ENCODE results near the gene NSG1.
"Not testable (repeated sequence)": the region's sequence is repeated elsewhere in the genome, so short reads cannot be mapped to it uniquely, and the experiment has no call there.

NSG1 gene

DNA sequence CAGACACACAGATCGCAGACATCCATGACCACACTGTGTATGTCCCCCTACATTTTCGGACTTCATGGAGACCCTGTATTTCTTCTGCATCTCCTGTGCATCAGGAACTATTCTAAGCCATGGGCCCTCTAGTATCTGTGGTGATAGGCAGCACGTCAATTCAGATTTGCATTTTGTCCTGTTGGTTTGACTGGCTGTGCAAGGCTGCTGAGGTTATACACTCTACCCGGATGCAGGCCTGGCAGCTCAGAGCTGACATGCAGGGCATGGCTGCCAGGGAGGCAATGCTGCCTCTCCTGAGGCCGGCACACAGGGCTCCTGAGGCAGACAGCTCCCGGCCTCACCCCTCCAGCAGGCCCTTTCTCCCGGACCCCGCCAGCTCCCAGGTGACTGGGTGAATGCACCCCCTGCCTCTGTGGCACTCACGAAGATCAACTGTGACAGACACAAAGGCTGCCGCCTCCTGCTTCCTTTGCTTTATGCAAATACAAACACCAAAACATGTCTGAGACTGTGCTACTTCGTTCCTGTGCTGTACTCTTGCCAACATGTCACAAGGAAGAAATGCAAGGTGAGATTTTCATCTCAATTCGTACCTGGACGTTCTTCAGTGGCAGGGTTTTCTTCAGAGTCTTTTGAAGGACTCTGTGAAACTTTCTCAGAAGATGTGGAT is 51.0 kb downstream of the NSG1 start:
- no peak for DNase-seq

DNA sequence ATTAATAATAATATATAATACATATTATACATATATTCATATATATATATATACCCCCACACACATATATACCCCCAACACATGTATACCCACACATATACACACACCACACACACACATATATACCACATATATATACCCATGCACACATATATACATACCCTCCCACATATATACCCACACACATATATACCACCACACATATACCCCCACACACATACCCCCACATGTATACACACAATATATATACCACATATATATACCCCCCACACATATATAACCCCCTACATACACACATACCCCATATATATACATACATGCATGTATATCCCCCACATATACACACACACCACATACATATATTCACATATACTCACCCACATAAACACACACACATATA is 52.0 kb downstream of the NSG1 start:
- no peak for DNase-seq

DNA sequence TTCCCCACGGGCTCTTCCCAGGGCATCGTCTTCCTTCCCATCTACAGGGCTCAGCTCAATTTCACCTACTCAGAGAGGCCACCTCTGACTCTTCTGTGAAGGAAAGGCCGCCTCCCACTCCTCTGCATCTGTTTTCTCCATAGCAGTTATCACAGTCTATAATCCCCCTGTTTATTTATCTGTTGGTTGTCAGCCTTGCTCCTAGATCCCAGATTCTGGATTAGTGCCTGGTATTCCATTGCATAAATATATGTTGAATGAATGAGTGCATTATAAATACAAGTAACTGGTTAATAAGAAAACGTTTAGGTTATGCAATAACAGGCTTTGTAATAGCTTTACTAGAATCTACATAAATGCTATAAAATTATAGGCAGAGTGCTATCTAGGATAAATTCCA is 52.9 kb downstream of the NSG1 start:
- DNase-seq: no peak

DNA sequence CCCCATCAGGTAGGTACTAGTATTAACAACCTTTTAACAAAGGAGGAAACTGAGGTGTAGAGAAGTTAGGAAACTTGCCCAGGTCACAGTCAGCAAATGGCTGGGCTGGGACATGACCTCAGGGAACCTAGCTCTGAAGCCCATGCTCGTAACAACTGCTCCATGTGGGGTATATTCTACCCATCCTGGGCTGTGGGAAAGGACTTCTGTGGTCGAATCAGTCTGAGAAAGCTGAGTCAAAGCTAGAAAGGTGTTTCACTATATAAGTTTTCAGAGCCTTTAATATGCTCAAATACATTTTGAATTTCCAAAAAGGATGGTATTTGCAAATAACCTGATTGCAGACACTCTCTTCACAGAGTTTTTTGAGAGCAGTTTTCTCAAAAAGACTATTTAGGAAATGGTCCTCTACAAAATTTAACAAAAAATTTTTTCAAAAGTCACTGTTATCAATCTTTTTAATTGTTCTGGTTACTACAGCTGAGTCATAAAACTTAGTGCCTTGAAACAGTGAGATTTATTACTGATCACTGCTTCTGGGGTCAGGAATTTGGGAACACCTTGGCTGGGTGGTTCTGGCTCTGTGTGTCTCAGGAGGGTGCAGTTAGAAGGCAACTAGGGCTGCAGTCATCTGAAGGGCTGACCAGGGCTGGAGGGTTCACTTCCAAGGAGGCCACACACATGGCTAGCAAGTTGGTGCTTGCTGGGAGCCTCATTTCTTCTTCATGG is 53.6 kb downstream of the NSG1 start:
- no peak for DNase-seq

DNA sequence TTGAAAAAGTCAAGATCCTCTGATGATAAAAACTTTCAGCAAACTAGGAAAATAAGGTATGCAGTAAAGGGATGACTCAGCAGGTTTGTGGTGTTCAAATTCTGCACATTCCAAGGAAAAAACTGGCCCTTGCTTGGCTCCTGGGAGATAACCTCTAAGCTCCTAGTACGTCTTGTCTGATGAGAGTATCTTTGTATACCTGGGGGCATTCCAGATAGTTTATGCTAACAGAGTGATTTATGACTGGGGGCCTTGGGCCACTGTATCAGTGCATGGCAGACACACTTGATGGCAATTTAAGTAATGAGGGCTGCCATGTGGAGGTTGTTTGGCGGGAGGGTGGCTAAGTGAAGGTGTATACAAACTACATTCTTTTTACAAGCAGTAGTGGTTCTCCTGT is 56.9 kb downstream of the NSG1 start:
- no peak for DNase-seq

DNA sequence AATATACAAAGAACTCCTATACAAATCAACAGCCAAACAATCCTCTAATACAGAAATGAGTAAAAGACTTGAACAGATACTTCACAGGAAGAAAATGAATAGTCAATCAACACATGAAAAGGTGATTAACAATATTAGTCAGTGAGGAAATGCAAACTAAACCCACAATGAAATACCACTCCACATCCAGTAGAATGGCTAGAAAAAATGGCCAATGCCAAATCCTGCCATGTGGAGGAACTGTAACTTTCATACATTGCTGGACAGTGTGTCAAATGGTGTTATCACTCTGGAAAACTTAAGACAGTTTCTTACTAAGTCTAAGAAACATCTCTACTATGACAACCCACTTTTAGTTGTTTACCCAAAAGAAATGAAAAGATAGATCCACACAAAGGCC is 59.5 kb downstream of the NSG1 start:
- DNase-seq: no peak

DNA sequence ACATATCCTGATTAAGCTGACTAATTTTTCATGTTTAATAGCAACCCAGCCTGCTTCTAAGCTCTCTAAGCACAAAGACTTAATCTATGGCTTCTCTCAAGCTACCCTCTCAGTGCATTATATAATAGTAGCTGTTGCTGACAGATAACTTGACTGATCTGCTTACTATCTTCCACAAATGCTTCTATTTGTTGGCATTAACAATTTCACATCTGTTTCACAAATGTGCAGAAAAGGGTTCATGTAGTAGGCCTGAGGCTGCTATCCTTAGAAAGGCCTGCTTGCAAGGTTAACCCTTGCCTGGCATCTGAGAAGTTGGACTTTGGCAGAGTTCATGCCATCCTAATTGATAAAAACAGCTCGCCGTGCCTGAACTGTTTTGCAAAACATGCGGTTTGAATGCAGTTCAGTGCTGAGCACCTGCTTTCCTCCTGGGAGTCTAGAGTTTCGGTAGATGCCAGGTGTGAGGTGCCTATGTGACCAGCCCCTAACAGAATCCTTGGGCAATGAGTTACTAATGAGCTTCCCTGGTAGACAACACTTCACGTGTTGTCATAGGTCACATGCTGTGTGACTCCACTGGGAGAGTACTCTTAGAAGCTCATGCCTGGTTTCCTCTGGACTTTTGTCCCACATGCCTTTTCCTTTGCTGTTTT is 68.4 kb downstream of the NSG1 start:
- no peak for DNase-seq

DNA sequence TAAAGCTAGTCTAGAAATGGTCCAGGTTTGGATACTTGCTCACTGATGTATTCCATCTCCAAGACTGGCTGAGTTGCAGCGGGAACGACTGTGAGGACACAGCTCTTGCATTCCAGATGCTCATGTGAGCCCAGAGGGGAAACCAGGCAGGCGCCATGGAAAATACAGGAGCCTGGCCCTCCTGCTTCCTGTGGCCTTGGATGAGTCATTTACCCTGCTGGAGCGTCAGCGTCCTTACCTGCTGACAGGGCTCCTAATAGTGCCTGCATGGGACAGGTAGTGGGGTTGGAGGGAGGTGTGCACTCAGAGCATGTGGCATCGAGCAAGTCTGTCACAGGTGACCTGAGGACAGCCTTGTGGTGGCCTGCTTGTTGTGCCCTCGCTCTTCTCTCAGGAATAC is 69.4 kb downstream of the NSG1 start:
- no peak for DNase-seq

DNA sequence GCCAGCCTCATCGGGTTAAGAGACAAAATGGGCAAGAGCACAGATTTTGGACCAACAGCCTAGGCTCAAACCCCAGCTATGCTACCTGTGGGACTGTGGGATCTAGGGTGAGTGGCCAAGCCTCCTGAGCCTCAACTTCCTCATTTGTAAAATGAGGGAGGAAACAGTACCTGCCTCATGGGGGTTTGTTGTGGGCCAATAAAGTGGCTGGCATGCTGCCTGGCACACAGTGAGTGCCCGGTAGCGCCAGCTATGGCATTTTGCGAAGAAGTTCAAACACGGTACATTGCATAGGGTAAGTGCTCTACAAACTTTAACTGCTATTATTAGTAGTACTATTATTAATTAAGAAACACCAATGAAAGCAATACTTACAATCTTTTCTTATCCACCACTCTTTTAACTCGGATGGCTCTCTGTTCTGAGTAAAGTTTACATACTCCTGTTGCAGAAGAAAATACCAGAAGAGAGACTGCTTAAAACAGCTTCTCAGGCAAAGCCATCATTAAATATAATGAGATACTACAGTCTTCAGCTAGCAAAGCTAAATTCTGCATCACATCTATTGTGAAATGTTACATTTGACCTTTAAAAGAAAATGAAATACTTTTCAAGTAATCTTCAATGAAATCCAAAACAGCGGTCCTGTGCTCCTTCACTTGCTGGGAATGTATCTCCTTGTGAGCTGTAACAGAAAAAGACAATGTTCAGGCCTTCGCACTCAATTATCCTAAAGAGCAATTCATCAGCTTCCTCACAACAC is 70.1 kb downstream of the NSG1 start:
- DNase-seq: no peak

DNA sequence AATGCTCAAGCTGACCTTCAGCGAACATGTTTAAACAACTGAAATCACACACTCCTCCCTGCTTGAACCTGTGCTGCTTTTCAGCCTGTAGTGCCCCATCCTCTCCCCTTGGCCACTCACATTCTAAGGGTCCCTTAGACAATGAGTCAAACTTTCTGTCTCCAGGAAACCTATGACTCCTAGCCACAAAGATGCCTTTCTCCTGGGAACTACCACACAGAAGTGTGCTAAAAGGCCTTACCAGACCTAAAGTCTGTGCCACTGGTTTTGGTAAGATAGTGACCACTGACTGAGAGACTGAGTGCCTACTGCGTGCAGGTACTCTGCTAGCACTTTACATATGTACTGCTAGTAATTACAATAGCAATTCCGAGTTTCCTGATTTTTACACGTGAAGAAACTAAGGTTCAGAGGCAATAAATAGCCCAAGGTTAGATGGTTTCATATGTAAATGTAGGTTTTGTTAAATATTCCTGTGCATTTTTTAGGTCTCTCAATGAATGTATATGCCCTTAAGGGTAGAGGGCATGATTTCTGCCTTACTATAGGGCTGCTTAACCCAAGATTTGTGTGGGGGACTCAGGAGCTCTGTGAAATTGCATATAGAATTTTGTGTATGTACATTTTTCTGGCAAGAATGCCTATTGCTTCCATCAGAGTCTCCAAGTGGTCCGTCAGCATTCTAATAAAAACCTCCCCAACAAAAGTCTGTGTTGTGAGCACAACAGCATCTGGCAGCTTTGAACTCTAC is 71.1 kb downstream of the NSG1 start:
- DNase-seq: no peak

DNA sequence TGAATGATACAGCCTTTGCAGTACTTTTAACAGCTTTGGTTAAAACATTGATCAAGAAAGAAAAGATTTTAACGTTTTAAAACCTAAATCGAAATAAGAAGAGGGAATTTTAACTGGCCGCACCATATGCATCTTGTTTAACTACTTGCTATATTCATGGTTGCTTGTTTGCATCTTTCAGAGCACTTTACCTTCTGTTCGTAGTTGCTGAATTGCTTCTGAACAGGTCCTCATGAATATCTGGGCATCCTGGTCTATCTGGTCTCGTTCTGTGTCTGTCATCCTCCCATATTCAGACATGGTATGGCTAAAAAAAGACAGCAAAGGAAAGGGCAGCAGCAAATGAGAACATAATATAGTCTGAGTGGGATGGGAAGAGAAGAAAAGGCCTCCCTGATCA is 72.3 kb downstream of the NSG1 start:
- no peak for DNase-seq

DNA sequence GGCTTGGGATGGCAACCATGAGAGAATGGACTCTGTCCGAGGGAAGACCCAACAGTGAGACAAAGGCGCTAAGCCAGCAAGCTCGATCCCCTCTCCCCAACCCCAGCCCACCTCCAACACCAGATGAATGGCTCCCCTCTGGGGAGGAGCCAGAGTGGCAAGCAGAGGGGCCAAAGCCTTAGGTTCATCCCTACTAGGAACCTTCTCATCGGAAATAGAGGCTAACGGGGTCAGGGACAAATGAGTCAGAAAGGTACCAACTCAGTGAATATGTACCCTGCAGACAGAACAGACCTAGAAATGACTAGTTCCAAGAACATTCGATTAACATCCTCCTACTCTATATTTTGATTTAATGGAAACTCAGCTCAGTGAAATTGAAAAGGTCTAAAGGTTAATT is 73.9 kb downstream of the NSG1 start:
- no peak for DNase-seq

DNA sequence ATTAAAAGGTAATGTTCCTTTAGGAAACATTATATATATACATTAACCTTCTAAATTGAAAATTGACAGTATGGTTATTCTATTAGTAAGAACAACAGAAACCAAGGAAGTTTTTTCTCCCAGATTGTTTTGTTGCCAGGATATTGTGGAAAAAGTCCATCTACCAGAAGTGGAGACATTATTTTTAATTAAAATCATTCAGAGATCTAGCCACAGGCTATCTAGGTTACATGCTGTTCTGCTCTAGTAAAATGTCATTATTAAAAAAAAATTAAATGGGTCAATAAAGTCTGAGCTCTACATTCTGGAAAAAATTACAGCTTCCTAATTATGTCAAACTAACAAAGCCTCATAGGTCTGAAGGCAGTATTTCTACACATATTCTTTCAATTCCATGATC is 74.3 kb downstream of the NSG1 start:
- no peak for DNase-seq

DNA sequence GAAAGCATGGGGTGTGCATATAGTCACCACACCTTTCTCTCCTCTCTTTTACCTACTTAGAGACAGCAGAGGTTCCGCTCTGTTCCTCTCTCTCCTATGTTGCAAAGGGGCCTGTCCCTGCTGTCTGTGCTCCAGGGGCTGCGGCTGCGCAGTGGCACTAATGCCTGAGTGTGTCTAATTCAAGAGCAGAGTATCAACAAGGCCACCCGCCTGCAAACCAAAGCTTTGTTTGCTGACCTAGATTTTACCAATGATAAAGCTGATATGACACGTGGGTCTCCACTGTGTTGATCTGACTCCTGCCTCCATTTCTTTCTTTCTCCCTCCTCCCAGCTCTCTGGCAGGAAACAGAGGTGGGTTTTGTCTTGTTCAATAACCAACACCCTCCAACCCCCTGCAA is 74.9 kb downstream of the NSG1 start:
- DNase-seq: no peak

DNA sequence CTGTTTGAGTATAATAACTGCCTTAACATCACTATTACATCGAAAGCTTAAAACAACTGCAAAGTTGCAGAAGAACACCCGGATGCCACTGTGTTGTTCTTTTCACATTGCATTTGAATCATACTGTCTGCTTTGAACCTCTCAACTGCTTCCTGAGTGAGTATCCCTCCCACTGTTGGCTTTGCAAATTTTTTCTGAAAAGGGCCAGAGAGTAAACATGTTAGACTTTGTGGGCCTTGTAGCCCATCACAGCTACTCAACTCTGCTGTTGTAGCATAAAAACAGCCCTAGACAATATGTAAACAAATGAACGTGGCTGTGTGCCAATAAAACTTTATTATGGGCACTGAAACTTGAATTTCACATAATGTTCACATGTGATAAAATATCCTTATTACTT is 76.1 kb downstream of the NSG1 start:
- no peak for DNase-seq

DNA sequence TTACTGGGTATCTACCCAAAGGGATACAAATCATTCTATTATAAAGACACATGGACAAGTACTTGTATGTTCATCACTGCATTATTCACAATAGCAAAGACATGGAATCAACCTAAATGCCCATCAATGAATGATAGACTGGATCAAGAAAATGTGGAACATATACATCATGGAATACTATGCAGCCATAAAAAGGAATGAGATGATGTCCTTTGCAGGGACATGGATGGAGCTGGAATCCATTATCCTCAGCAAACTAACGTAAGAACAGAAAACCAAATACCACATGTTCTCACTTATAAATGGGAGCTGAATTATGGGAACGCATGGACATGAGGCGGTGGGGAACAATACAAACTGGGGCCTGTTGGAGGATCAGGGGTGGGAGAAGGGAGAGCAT is 78.3 kb downstream of the NSG1 start:
- not testable (repeated sequence) for DNase-seq
